GM12872 (cell line): Measurements from ENCODE around the gene RAB25.

Experiments used
- TF ChIP-seq, protein P1 (sequence below): IDR thresholded peaks from 3 replicates; pipeline ENCODE4 v1.5.1; 2011; ENCODE audit warnings: low read depth, mild to moderate bottlenecking, low read length, moderate library complexity; ENCODE audit not compliant: insufficient read depth

The RAB25 gene

DNA sequence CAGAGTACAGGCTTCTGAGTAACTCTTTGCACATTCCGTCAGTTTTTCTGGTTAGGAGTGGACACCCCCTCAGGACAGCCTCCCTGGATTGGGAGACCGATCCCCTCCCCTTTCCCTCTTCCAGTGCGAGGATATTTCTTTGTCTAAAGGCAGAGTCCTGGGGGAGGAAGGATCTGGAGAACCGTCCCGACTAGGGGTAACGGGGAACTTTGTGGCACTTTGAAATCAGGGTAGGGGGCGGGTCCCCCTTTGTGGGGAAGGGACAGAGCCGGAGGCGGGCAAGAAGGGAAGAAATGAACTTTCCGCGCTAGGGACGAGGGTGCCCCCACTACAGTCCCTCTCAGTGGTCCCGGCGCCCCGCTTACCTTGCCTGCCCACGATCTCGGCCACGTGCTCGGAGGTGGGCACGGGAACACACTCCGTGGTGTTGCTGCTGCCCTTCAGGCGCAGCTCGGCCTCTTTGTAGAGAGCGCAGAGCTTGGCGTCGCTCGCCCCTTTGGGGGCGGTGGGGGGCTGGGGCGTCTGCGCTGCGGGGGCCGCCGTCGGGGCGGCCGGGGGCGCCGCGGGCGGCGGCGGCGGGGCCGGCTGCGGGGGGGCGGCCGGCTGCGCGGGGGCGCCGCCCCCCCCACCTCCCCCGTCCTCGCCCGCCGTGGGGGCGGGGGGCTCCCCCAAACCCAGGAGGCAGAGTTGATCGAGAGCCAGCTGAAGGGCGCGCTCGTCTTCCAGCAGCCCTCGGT lies 20.4 kb downstream of the RAB25 start:
- TF ChIP-seq, protein P1, sequence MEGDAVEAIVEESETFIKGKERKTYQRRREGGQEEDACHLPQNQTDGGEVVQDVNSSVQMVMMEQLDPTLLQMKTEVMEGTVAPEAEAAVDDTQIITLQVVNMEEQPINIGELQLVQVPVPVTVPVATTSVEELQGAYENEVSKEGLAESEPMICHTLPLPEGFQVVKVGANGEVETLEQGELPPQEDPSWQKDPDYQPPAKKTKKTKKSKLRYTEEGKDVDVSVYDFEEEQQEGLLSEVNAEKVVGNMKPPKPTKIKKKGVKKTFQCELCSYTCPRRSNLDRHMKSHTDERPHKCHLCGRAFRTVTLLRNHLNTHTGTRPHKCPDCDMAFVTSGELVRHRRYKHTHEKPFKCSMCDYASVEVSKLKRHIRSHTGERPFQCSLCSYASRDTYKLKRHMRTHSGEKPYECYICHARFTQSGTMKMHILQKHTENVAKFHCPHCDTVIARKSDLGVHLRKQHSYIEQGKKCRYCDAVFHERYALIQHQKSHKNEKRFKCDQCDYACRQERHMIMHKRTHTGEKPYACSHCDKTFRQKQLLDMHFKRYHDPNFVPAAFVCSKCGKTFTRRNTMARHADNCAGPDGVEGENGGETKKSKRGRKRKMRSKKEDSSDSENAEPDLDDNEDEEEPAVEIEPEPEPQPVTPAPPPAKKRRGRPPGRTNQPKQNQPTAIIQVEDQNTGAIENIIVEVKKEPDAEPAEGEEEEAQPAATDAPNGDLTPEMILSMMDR: no peak

DNA sequence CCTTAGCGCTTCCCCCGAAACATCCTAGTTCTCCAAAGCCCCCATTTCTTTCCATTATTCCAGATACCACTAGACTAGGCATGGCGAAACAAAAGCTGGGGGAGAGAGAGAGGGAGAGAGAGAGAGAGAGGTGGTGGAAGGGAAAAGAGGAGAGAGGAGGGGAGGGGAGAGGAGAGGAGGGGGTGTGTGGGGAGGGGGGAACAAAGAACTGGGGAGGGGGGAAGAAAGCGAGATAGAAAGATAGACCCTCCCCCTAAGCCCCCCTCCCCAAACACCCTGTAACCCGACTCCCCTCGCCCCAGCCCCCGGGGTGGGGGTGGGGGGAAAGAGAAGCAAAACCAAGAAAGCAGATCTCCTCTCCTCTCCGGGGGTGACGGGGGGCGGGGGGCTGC lies 21.0 kb downstream of the RAB25 start:
- TF ChIP-seq, protein P1: no peak

DNA sequence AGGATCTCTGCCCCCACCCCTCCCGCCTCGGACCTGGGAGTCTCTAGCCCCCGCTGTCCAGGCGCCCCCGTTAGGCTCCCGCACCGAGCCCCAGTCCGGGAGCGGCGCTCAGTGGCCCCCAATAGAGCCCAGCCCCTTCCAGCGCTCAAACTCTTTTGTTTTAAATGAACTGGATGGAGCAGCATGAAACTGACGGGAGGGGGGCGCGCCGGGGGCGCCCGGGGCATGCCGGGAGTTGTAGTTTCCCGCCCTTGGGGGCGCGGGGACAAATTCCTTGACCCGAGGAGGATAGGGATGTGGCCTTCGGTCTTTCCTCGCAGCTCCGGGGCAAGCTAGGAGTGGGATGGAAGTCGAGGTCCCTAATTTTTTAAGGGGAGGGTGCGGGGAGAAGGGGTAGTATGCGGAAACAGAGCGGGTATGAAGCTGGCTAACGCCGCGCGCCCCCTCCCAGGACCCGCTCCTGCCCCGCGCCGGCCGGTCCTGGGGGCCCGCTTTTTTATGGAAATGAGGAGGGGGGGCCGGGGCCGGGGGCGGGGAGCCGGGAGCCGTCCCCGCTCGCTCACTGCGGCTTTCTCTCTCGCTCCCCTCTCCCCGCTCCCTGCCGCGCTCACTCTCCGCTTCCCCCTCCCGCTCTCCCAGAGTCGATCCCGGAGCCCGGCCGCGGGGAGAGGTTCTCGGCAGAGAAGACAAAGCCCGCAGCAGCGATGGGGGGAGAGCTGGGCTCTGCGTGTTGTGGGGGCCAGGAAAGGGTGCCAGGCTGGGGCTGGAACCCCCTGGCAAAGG lies 21.5 kb downstream of the RAB25 start, which contains the start of gene MEX3A:
Gene MEX3A, minus strand, starts transcription at position 157 of the 783 bp plus-strand sequence. CDS start 467 bp downstream, outside the sequence.
- TF ChIP-seq, protein P1: no peak

DNA sequence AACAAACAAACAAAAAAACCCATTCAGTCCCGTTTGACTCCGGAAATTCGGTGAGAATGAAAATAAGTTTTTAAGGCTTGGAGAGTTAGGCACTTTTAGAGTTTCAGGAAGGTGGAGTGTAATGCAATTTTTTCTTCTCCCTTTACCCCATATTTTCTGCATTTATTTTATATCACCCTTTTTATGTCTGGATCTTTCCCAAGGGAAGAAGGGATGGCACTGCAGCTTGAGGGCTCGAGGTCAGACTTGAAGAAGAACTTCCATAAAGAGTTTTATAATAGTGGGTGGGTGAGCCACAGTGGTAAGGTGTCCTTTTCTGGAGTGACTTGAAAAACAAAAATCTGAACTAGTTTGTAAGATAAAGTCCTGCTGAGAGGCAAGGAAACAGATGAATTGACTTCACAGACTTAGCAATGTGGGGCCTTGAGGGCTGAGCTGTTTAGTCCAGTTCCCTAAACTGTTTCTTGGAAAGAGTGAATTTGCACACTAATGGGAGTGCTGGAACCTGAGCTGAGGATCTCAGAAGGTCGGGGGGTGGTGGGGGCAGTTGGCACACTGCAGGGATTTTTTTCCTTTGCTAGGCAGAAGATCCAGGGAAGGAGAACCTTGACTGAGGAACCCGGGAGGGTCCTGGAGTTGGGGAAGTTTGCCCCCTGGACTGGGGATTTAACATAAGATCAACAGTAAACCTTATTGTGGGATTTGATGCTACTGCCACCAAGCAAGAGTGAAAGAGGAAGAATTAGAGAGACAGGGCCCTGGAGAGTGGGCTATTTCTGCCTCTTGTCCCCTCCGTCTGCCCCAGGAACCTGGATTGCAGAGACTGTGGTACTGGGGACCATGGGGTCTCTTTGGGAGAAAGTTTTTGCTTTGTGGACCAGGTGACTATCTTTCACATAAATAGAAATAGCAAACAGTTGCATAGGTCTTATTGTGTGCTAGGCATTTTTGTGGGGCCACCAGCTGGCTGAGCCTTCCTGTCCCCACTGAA lies 23.1 kb downstream of the RAB25 start:
- TF ChIP-seq, protein P1: no peak

DNA sequence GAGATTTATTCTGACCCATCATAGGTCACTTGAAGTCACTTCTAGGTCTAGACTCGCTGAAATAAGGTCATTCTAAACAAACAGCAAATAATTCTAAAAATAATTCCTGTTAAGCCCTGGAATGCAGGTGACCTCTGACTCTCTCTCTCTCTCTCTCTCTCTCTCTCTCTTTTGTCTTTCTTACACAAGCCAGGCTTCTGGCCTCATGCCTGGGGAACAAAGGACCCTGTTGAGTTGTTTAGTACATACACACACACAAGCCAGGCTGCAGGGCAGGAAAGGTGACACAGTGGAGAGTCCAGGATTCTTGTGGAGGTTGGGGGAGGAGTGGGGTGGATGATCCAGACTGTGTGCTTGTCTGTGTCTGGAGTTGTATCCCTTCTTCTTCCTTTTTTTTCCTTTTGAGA lies 25.3 kb downstream of the RAB25 start:
- TF ChIP-seq, protein P1: no peak

DNA sequence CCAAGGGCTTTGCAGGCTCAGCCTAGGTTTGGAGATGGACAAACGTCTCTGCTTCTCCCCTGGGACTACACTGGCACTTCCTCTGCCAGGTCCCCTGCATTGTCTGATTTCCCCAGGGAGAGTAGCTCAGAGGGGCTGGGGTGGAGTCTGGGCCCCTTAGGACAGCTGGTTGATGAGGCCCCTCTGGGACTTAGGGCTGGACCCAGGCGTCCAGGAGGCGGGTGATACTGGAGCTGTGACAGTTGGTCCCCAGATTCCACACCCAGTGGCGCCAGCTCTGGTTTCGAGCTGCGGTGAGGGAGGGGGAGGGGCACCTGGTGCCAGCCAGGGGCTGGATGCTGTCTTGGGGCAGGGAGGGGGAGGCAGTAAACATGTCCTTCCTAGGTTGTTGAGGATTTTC lies 28.7 kb downstream of the RAB25 start:
- TF ChIP-seq, protein P1: no peak
